GM18499 (cell line): ENCODE measurements around the gene KCNK7.
"Not testable (repeated sequence)": the region's sequence is repeated elsewhere in the genome, so short reads cannot be mapped to it uniquely, and the experiment has no call there.

ENCODE experiments used
- ATAC-seq: cut with Tn5 transposase; IDR thresholded peaks from one replicate; pipeline ENCODE4 v1.9.1; 2021; ENCODE audit warnings: moderate number of reproducible peaks; ENCODE audit not compliant: insufficient read depth, unreplicated experiment

Gene KCNK7

GRCh38 chr11:65575568-65576231 is 19.9 kb downstream of the KCNK7 start, which contains the start of gene EHBP1L1:
TSS of gene EHBP1L1 (plus strand) at chr11:65576053. CDS start at chr11:65576303, 250 bp downstream.
- no peak for ATAC-seq

GRCh38 chr11:65574811-65575567 is 20.6 kb downstream of the KCNK7 start:
- no peak for ATAC-seq

- ATAC-seq = no peak
Measured at GRCh38 chr11:65574109-65574810, 21.3 kb downstream of the KCNK7 start.

GRCh38 chr11:65573391-65574079 is 22.1 kb downstream of the KCNK7 start:
- no peak for ATAC-seq

GRCh38 chr11:65572356-65573051 is 23.1 kb downstream of the KCNK7 start, which contains the start of gene FAM89B:
TSS of gene FAM89B (plus strand) at chr11:65572538. CDS start at chr11:65572670, 132 bp downstream.
- no peak for ATAC-seq

- ATAC-seq = no peak
Measured at GRCh38 chr11:65571940-65572339, 23.7 kb downstream of the KCNK7 start.

GRCh38 chr11:65571420-65571819 is 24.2 kb downstream of the KCNK7 start:
- ATAC-seq = no peak

- ATAC-seq = peak; percentile 44
Measured at GRCh38 chr11:65569973-65570918, 25.4 kb downstream of the KCNK7 start, which contains the start of gene ZNRD2. TSS of gene ZNRD2 (plus strand) at chr11:65570477. CDS start at chr11:65570492, 15 bp downstream.

- no peak for ATAC-seq
Measured at GRCh38 chr11:65569164-65569972, 26.2 kb downstream of the KCNK7 start.

- no peak for ATAC-seq
Measured at GRCh38 chr11:65565624-65566453, 29.8 kb downstream of the KCNK7 start.

GRCh38 chr11:65564879-65565559 is 30.6 kb downstream of the KCNK7 start:
- not testable (repeated sequence) for ATAC-seq

- ATAC-seq = no peak
Measured at GRCh38 chr11:65563601-65564000, 32.0 kb downstream of the KCNK7 start.

GRCh38 chr11:65562788-65563187 is 32.8 kb downstream of the KCNK7 start:
- ATAC-seq = no peak

GRCh38 chr11:65562020-65562419 is 33.6 kb downstream of the KCNK7 start:
- ATAC-seq = no peak

- no peak for ATAC-seq
Measured at GRCh38 chr11:65560555-65561418, 34.8 kb downstream of the KCNK7 start.
